ENCODE data around the gene ACVR1B.

GRCh38 chr12:52044292-52044983 lies 92.9 kb downstream of the ACVR1B start:
- peak; percentile 66 to 87 (median 78) for TF ChIP-seq POLR2AphosphoS5 (IDR thresholded peaks at IDR 0.05)
- TF ChIP-seq, protein P1, sequence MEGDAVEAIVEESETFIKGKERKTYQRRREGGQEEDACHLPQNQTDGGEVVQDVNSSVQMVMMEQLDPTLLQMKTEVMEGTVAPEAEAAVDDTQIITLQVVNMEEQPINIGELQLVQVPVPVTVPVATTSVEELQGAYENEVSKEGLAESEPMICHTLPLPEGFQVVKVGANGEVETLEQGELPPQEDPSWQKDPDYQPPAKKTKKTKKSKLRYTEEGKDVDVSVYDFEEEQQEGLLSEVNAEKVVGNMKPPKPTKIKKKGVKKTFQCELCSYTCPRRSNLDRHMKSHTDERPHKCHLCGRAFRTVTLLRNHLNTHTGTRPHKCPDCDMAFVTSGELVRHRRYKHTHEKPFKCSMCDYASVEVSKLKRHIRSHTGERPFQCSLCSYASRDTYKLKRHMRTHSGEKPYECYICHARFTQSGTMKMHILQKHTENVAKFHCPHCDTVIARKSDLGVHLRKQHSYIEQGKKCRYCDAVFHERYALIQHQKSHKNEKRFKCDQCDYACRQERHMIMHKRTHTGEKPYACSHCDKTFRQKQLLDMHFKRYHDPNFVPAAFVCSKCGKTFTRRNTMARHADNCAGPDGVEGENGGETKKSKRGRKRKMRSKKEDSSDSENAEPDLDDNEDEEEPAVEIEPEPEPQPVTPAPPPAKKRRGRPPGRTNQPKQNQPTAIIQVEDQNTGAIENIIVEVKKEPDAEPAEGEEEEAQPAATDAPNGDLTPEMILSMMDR (IDR thresholded peaks at IDR 0.05): no peak
